GM23338 (cell line): ENCODE measurements around the gene LHX3. TPM values are rescaled to one million over a fixed set of nuclear protein-coding genes. Genes with fewer than 3 reads are reported as not detected.

Experiments used
- ATAC-seq: fragments of 200-7000 bp; cut with Tn5 transposase; 3 replicates; pipeline ENCODE4 v1.9.1; 2020
- DNase-seq: peaks from one replicate; pipeline ENCODE4 v3.0.0-alpha.2; 2015; ENCODE audit warnings: low spot score
- H2AFZ ChIP-seq: fragments of 200-600 bp; sonication (generic); 2 replicates; pipeline ENCODE4 v1.8.0; 2016; ENCODE audit warnings: antibody characterized with exemption, mild to moderate bottlenecking, moderate library complexity
- H3F3A ChIP-seq: fragments of 200-600 bp; sonication (generic); replicated peaks from 2 replicates; pipeline ENCODE4 v1.8.0; 2017; ENCODE audit warnings: antibody characterized with exemption, mixed run types, low read depth
- H3K27ac ChIP-seq: fragments of 200-600 bp; sonication (generic); 2 replicates; pipeline ENCODE4 v1.6.1; 2016; ENCODE audit warnings: low read depth
- H3K27me3 ChIP-seq: fragments of 200-600 bp; sonication (generic); 2 replicates; pipeline ENCODE4 v1.8.0; 2016; ENCODE audit warnings: mild to moderate bottlenecking, mixed run types, moderate library complexity; ENCODE audit not compliant: insufficient read depth
- H3K36me3 ChIP-seq: fragments of 200-600 bp; sonication (generic); 2 replicates; pipeline ENCODE4 v1.8.0; 2016; ENCODE audit warnings: mild to moderate bottlenecking; ENCODE audit not compliant: insufficient read depth
- H3K4me1 ChIP-seq: fragments of 200-600 bp; sonication (generic); 2 replicates; pipeline ENCODE4 v1.8.0; 2016; ENCODE audit warnings: mild to moderate bottlenecking, moderate library complexity; ENCODE audit not compliant: insufficient read depth
- H3K4me2 ChIP-seq: fragments of 200-600 bp; sonication (generic); 2 replicates; pipeline ENCODE4 v1.7.1; 2017; ENCODE audit warnings: mixed run types
- H3K4me3 ChIP-seq: fragments of 200-600 bp; sonication (generic); 2 replicates; pipeline ENCODE4 v1.6.1; 2016; ENCODE audit warnings: mixed run types
- H3K79me2 ChIP-seq: fragments of 200-600 bp; sonication (generic); replicated peaks from 2 replicates; pipeline ENCODE4 v1.8.0; 2017; ENCODE audit warnings: mild to moderate bottlenecking; ENCODE audit not compliant: insufficient read depth
- H3K9me2 ChIP-seq: fragments of 200-600 bp; sonication (generic); 2 replicates; pipeline ENCODE4 v1.8.0; 2017; ENCODE audit not compliant: insufficient read depth
- H4K20me1 ChIP-seq: fragments of 200-600 bp; sonication (generic); replicated peaks from 2 replicates; pipeline ENCODE4 v1.8.0; 2017; ENCODE audit warnings: mild to moderate bottlenecking; ENCODE audit not compliant: insufficient read depth
- H3K27ac Mint-ChIP-seq: 2 replicates; pipeline ENCODE4 v1.8.0; 2020; ENCODE audit warnings: inconsistent platforms, mild to moderate bottlenecking, moderate library complexity, mixed read lengths
- H3K27me3 Mint-ChIP-seq: 3 replicates; pipeline ENCODE4 v1.8.0; 2022; ENCODE audit warnings: low read depth, mild to moderate bottlenecking, moderate library complexity, mixed read lengths, inconsistent platforms; ENCODE audit not compliant: insufficient read depth, poor library complexity
- H3K36me3 Mint-ChIP-seq: 3 replicates; pipeline ENCODE4 v1.8.0; 2021; ENCODE audit warnings: low read depth, mild to moderate bottlenecking, inconsistent platforms, moderate library complexity, mixed read lengths
- H3K4me1 Mint-ChIP-seq: 3 replicates; pipeline ENCODE4 v1.8.0; 2020; ENCODE audit warnings: mild to moderate bottlenecking, inconsistent platforms, mixed read lengths
- H3K4me3 Mint-ChIP-seq: 3 replicates; pipeline ENCODE4 v1.8.0; 2021; ENCODE audit warnings: moderate library complexity, mild to moderate bottlenecking, inconsistent platforms, mixed read lengths
- H3K9me3 Mint-ChIP-seq: 3 replicates; pipeline ENCODE4 v1.8.0; 2020; ENCODE audit warnings: moderate library complexity, mild to moderate bottlenecking, inconsistent platforms, mixed read lengths
- CREB1 ChIP-seq: fragments of 250-450 bp; sonication (Bioruptor Pico); IDR thresholded peaks from 2 replicates; pipeline ENCODE4 v1.5.0; 2020; ENCODE audit warnings: low read depth, mild to moderate bottlenecking, moderate library complexity
- ETS1 ChIP-seq: IDR thresholded peaks from 2 replicates; pipeline ENCODE4 v1.6.1; 2016; ENCODE audit warnings: antibody characterized with exemption
- NANOG ChIP-seq: IDR thresholded peaks from 2 replicates; pipeline ENCODE4 v1.6.1; 2016; ENCODE audit warnings: antibody characterized with exemption, borderline replicate concordance
- POLR2AphosphoS5 ChIP-seq: IDR thresholded peaks from 2 replicates; pipeline ENCODE4 v1.6.1; 2016; ENCODE audit warnings: antibody characterized with exemption, low read depth
- STAT1 ChIP-seq: IDR thresholded peaks from one replicate; pipeline ENCODE4 v1.6.1; 2016; ENCODE audit warnings: antibody characterized with exemption; ENCODE audit not compliant: unreplicated experiment
- ZNF331 ChIP-seq: fragments of 250-450 bp; sonication (Bioruptor Pico); IDR thresholded peaks from 2 replicates; pipeline ENCODE4 v1.5.0; 2020; ENCODE audit warnings: low read depth, mild to moderate bottlenecking, moderate library complexity
- ZNF462 ChIP-seq: fragments of 250-450 bp; sonication (Bioruptor Pico); IDR thresholded peaks from 2 replicates; pipeline ENCODE4 v1.5.0; 2020; ENCODE audit warnings: mild to moderate bottlenecking, moderate library complexity
- polyA plus RNA-seq: library from polyadenylated mRNA; unstranded; fragments of >200 nt; fragmentation: Nextera tagmentation; extraction: Ambion mirVana; gene quantifications from 2 replicates; pipeline ENCODE4 v1.2.1, GENCODE V29; 2016
- total RNA-seq: library from RNA; depleted of rRNA; stranded (reverse); fragments of >200 nt; shearing (Covaris generic); gene quantifications from 2 replicates; pipeline ENCODE4 v1.2.3, GENCODE V29; 2014

Gene LHX3
- total and polyA plus RNA-seq, 2 experiments from 2014 or later: 0.08 TPM; not detected in 1

GRCh38 chr9:136238342-136238732 lies 33.4 kb upstream of the LHX3 start (continued):
- TF ChIP-seq ZNF462 (CRISPR knock-in tag): no peak
- TF ChIP-seq NANOG: no peak
- no peak for TF ChIP-seq POLR2AphosphoS5
- no peak for TF ChIP-seq ZNF331 (CRISPR knock-in tag)

GRCh38 chr9:136237486-136238341 lies 32.8 kb upstream of the LHX3 start:
- H3K4me3 ChIP-seq: no peak overlapping the region
- peaks cover 3% of the 10 kb centered on the region; the same call in 2 of the 3 replicates for H3K36me3 Mint-ChIP-seq
- H3K27ac Mint-ChIP-seq: no peak overlapping the region
- H3K4me1 ChIP-seq: no peaks in the 10 kb centered on the region
- H3K27ac ChIP-seq: no peak overlapping the region
- no peak for ATAC-seq
- DNase-seq: no peak
- no peaks in the 10 kb centered on the region for H3K9me3 Mint-ChIP-seq
- peaks cover 7% of the 10 kb centered on the region for H3K27me3 Mint-ChIP-seq
- no peak overlapping the region for H3K4me3 Mint-ChIP-seq
- peaks cover 83% of the 10 kb centered on the region for H3K79me2 ChIP-seq
- H3F3A ChIP-seq: no peaks in the 10 kb centered on the region
- no peaks in the 10 kb centered on the region for H3K27me3 ChIP-seq
- H4K20me1 ChIP-seq: peaks cover 34% of the 10 kb centered on the region
- peaks cover 19% of the 10 kb centered on the region for H3K4me1 Mint-ChIP-seq
- no peaks in the 10 kb centered on the region for H3K36me3 ChIP-seq
- no peak overlapping the region for H3K4me2 ChIP-seq
- no peak overlapping the region for H2AFZ ChIP-seq
- no peaks in the 10 kb centered on the region for H3K9me2 ChIP-seq
- TF ChIP-seq CREB1 (CRISPR knock-in tag): no peak
- TF ChIP-seq POLR2AphosphoS5: no peak
- no peak for TF ChIP-seq STAT1
- no peak for TF ChIP-seq ETS1
- no peak for TF ChIP-seq NANOG
- TF ChIP-seq ZNF331 (CRISPR knock-in tag): no peak
- no peak for TF ChIP-seq ZNF462 (CRISPR knock-in tag)
